Hepatocyte (in vitro differentiated cells): ENCODE measurements around the gene PTPRN2. TPM values are rescaled to one million over a fixed set of nuclear protein-coding genes. Genes with fewer than 3 reads are reported as not detected.

Experiments used
- DNase-seq: peaks from one replicate; pipeline ENCODE4 v3.0.0-alpha.2; 2016; ENCODE audit warnings: low spot score
- H2AFZ ChIP-seq: fragments of 200-600 bp; sonication (generic); 2 replicates; pipeline ENCODE4 v1.6.0; 2016; ENCODE audit warnings: antibody characterized with exemption, mild to moderate bottlenecking
- H3K27ac ChIP-seq: fragments of 200-600 bp; sonication (generic); 2 replicates; pipeline ENCODE4 v1.5.1; 2016; ENCODE audit warnings: mild to moderate bottlenecking
- H3K27me3 ChIP-seq: fragments of 200-600 bp; sonication (generic); 2 replicates; pipeline ENCODE4 v1.6.1; 2016
- H3K36me3 ChIP-seq: fragments of 200-600 bp; sonication (generic); replicated peaks from 2 replicates; pipeline ENCODE4 v1.5.1; 2016; ENCODE audit warnings: low read depth; ENCODE audit not compliant: insufficient read depth
- H3K4me1 ChIP-seq: fragments of 200-600 bp; sonication (generic); 2 replicates; pipeline ENCODE4 v1.5.1; 2016; ENCODE audit warnings: mild to moderate bottlenecking, moderate library complexity; ENCODE audit not compliant: insufficient read depth
- H3K4me2 ChIP-seq: fragments of 200-600 bp; sonication (generic); 2 replicates; pipeline ENCODE4 v1.6.0; 2016
- H3K4me3 ChIP-seq: fragments of 200-600 bp; sonication (generic); 2 replicates; pipeline ENCODE4 v1.5.1; 2016; ENCODE audit warnings: mild to moderate bottlenecking
- H3K79me2 ChIP-seq: fragments of 200-600 bp; sonication (generic); 2 replicates; pipeline ENCODE4 v1.6.0; 2017; ENCODE audit warnings: mild to moderate bottlenecking
- H3K9me2 ChIP-seq: fragments of 200-600 bp; sonication (generic); replicated peaks from 2 replicates; pipeline ENCODE4 v1.6.0; 2017; ENCODE audit warnings: mild to moderate bottlenecking; ENCODE audit not compliant: insufficient read depth
- H3K9me3 ChIP-seq: fragments of 200-600 bp; sonication (generic); 2 replicates; pipeline ENCODE4 v1.5.1; 2016; ENCODE audit warnings: low read depth, mild to moderate bottlenecking
- H4K20me1 ChIP-seq: fragments of 200-600 bp; sonication (generic); 2 replicates; pipeline ENCODE4 v1.6.0; 2016; ENCODE audit warnings: mild to moderate bottlenecking; ENCODE audit not compliant: insufficient read depth, poor library complexity, severe bottlenecking
- EZH2 ChIP-seq: fragments of 200-600 bp; sonication (generic); IDR thresholded peaks from 2 replicates; pipeline ENCODE4 v1.6.1; 2016; ENCODE audit warnings: antibody characterized with exemption, mild to moderate bottlenecking, borderline replicate concordance
- EZH2phosphoT487 ChIP-seq: fragments of 200-600 bp; sonication (generic); IDR thresholded peaks from one replicate; pipeline ENCODE4 v1.6.1; 2018; ENCODE audit warnings: antibody characterized with exemption, mild to moderate bottlenecking, low read depth, moderate library complexity; ENCODE audit not compliant: unreplicated experiment, severe bottlenecking
- WGBS: methylation state at CpG from one replicate; pipeline ENCODE4 v1.1.6; 2016; ENCODE audit warnings: low lambda C conversion rate; ENCODE audit errors: missing lambda C conversion rate; 5-methylcytosine and 5-hydroxymethylcytosine counted together
- polyA plus RNA-seq: library from polyadenylated mRNA; unstranded; fragments of >200 nt; fragmentation: Nextera tagmentation; extraction: Ambion mirVana; gene quantifications from 2 replicates; pipeline ENCODE4 v1.2.1, GENCODE V29; 2016
- total RNA-seq: library from RNA; depleted of rRNA; stranded (reverse); fragments of >200 nt; gene quantifications from 2 replicates; pipeline ENCODE4 v1.2.3, GENCODE V29; 2014
- TF ChIP-seq, protein P1 (sequence below): fragments of 200-600 bp; sonication (generic); IDR thresholded peaks from 2 replicates; pipeline ENCODE4 v1.5.1; 2016; ENCODE audit warnings: antibody characterized with exemption, mild to moderate bottlenecking; ENCODE audit not compliant: poor library complexity

Gene PTPRN2
- total and polyA plus RNA-seq, 2 experiments from 2014 or later, result 2.1 to 3.3 TPM

GRCh38 chr7:158072991-158073730 lies 514.5 kb downstream of the PTPRN2 start:
- 91% methylated on average over 18 of the region's 18 CpGs for WGBS
- Histone ChIP-seq H3K27me3 (no peaks in the 10 kb centered on the region), H2AFZ (no peak overlapping the region), H3K4me2 (no peak overlapping the region), H3K9me2 (no peaks in the 10 kb centered on the region), H3K9me3 (no peaks in the 10 kb centered on the region), H3K79me2 (no peaks in the 10 kb centered on the region), H3K27ac (no peak overlapping the region), H3K36me3 (no peaks in the 10 kb centered on the region), H4K20me1 (no peaks in the 10 kb centered on the region), H3K4me1 (no peaks in the 10 kb centered on the region), H3K4me3 (no peak overlapping the region)
- no peak for DNase-seq
- TF ChIP-seq, protein P1, sequence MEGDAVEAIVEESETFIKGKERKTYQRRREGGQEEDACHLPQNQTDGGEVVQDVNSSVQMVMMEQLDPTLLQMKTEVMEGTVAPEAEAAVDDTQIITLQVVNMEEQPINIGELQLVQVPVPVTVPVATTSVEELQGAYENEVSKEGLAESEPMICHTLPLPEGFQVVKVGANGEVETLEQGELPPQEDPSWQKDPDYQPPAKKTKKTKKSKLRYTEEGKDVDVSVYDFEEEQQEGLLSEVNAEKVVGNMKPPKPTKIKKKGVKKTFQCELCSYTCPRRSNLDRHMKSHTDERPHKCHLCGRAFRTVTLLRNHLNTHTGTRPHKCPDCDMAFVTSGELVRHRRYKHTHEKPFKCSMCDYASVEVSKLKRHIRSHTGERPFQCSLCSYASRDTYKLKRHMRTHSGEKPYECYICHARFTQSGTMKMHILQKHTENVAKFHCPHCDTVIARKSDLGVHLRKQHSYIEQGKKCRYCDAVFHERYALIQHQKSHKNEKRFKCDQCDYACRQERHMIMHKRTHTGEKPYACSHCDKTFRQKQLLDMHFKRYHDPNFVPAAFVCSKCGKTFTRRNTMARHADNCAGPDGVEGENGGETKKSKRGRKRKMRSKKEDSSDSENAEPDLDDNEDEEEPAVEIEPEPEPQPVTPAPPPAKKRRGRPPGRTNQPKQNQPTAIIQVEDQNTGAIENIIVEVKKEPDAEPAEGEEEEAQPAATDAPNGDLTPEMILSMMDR, result no peak
- no peak for TF ChIP-seq EZH2phosphoT487
- no peak for TF ChIP-seq EZH2

DNA sequence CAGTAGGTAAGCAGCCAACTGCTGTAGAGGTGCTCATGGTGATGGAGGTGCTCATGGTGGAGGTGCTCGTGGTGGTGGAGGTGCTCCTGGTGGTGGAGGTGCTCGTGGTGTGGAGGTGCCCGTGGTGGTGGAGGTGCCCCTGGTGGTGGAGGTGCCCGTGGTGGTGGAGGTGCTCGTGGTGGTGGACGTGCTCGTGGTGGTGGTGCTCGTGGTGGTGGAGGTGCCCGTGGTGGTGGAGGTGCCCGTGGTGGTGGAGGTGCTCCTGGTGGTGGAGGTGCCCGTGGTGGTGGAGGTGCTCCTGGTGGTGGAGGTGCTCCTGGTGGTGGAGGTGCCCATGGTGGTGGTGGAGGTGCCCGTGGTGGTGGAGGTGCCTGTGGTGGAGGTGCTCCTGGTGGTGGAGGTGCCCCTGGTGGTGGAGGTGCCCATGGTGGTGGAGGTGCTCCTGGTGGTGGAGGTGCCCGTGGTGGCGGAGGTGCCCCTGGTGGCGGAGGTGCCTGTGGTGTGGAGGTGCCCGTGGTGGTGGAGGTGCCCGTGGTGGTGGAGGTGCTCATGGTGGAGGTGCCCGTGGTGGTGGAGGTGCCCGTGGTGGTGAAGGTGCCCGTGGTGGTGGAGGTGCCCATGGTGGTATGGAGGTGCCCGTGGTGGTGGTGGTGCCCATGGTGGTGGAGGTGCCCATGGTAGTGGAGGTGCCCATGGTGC lies 517.3 kb downstream of the PTPRN2 start:
- 98% methylated on average over 9 of the region's 21 CpGs for WGBS

GRCh38 chr7:158068853-158069252 lies 518.8 kb downstream of the PTPRN2 start:
- TF ChIP-seq EZH2 (no peak), EZH2phosphoT487 (no peak)
- TF ChIP-seq, protein P1, result no peak
- H3K4me3 ChIP-seq, result no peak overlapping the region
- H4K20me1 ChIP-seq, result no peaks in the 10 kb centered on the region
- WGBS, result 87% methylated on average over 9 of the region's 9 CpGs
- no peak overlapping the region for H2AFZ ChIP-seq
- no peaks in the 10 kb centered on the region for H3K79me2 ChIP-seq
- no peaks in the 10 kb centered on the region for H3K9me2 ChIP-seq
- no peaks in the 10 kb centered on the region for H3K9me3 ChIP-seq
- no peak for DNase-seq
- H3K27ac ChIP-seq, result no peak overlapping the region
- no peak overlapping the region for H3K4me2 ChIP-seq
- no peaks in the 10 kb centered on the region for H3K36me3 ChIP-seq
- H3K4me1 ChIP-seq, result no peaks in the 10 kb centered on the region
- H3K27me3 ChIP-seq, result no peaks in the 10 kb centered on the region

More for the DNA sequence above, 517.3 kb downstream of the PTPRN2 start:
- Histone ChIP-seq H3K27me3 (no peaks in the 10 kb centered on the region), H3K4me3 (no peak overlapping the region), H2AFZ (no peak overlapping the region), H3K4me2 (no peak overlapping the region), H3K79me2 (no peaks in the 10 kb centered on the region), H3K4me1 (no peaks in the 10 kb centered on the region), H3K9me3 (no peaks in the 10 kb centered on the region), H3K27ac (no peak overlapping the region), H4K20me1 (no peaks in the 10 kb centered on the region), H3K36me3 (no peaks in the 10 kb centered on the region), H3K9me2 (no peaks in the 10 kb centered on the region)
- TF ChIP-seq EZH2 (no peak), EZH2phosphoT487 (no peak)
- TF ChIP-seq, protein P1, result no peak
- DNase-seq, result no peak
